Endothelial cell (in vitro differentiated cells): ENCODE results near the gene KTN1. TPM values are rescaled to one million over a fixed set of nuclear protein-coding genes. Genes with fewer than 3 reads are reported as not detected.
A peak's percentile ranks its signal among the peaks of the same experiment; 100 is the strongest.

ENCODE experiments used
- DNase-seq: peaks from one replicate; pipeline ENCODE4 v3.0.0; 2021; ENCODE audit warnings: low spot score
- H3K27ac Mint-ChIP-seq: one replicate; pipeline ENCODE4 v1.8.0; 2021; ENCODE audit warnings: mixed read lengths, inconsistent platforms; ENCODE audit not compliant: unreplicated experiment
- H3K27me3 Mint-ChIP-seq: one replicate; pipeline ENCODE4 v1.8.0; 2021; ENCODE audit warnings: mild to moderate bottlenecking, moderate library complexity, mixed read lengths, inconsistent platforms; ENCODE audit not compliant: unreplicated experiment
- H3K36me3 Mint-ChIP-seq: one replicate; pipeline ENCODE4 v1.8.0; 2021; ENCODE audit warnings: mild to moderate bottlenecking, low read depth, mixed read lengths, inconsistent platforms; ENCODE audit not compliant: unreplicated experiment
- H3K4me1 Mint-ChIP-seq: one replicate; pipeline ENCODE4 v1.8.0; 2021; ENCODE audit warnings: mild to moderate bottlenecking, mixed read lengths, inconsistent platforms; ENCODE audit not compliant: unreplicated experiment
- H3K4me3 Mint-ChIP-seq: one replicate; pipeline ENCODE4 v1.8.0; 2021; ENCODE audit warnings: mild to moderate bottlenecking, mixed read lengths, inconsistent platforms; ENCODE audit not compliant: unreplicated experiment
- H3K9me3 Mint-ChIP-seq: one replicate; pipeline ENCODE4 v1.8.0; 2021; ENCODE audit warnings: mixed read lengths, inconsistent platforms; ENCODE audit not compliant: unreplicated experiment
- total RNA-seq: library from RNA; stranded (reverse); fragmentation: NEBNext Ultra II Directional; extraction: Animal tissue kit (Norgen Biotek cat#: 25700); gene quantifications from one replicate; pipeline ENCODE4 v1.2.1, GENCODE V29; 2021; ENCODE audit not compliant: unreplicated experiment
- TF ChIP-seq, protein P1 (sequence below): fragments of 200-600 bp; sonication (generic); IDR thresholded peaks from one replicate; pipeline ENCODE4 v1.5.0; 2021; ENCODE audit warnings: antibody characterized with exemption; ENCODE audit not compliant: unreplicated experiment

The KTN1 gene
- total RNA-seq, 1 donor from 2014 or later, result 220 TPM

DNA sequence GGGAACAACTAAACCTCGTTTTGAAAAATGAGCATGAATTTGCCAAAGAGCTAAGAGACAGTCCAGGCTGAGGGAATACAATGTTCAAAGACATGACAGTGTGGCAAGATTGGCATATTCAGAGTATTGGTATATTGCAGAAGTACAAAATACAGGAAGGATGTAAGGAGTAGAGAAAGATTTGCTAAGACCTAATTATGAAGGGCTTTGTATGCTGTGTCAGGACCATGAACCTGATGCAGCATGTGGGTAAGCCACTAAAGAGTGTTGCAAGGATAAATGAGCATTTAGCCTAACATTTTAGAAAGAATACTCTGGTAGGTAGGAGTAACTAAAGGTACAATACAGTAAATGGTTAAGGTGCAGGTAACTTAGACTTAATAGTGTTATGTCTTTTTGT is 65.1 kb downstream of the KTN1 start:
- H3K4me3 Mint-ChIP-seq, result no peak overlapping the region
- peaks cover 9% of the 10 kb centered on the region for H3K4me1 Mint-ChIP-seq
- no peak overlapping the region for H3K27ac Mint-ChIP-seq
- TF ChIP-seq, protein P1, sequence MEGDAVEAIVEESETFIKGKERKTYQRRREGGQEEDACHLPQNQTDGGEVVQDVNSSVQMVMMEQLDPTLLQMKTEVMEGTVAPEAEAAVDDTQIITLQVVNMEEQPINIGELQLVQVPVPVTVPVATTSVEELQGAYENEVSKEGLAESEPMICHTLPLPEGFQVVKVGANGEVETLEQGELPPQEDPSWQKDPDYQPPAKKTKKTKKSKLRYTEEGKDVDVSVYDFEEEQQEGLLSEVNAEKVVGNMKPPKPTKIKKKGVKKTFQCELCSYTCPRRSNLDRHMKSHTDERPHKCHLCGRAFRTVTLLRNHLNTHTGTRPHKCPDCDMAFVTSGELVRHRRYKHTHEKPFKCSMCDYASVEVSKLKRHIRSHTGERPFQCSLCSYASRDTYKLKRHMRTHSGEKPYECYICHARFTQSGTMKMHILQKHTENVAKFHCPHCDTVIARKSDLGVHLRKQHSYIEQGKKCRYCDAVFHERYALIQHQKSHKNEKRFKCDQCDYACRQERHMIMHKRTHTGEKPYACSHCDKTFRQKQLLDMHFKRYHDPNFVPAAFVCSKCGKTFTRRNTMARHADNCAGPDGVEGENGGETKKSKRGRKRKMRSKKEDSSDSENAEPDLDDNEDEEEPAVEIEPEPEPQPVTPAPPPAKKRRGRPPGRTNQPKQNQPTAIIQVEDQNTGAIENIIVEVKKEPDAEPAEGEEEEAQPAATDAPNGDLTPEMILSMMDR, result no peak
- DNase-seq, result no peak
- no peaks in the 10 kb centered on the region for H3K27me3 Mint-ChIP-seq
- H3K36me3 Mint-ChIP-seq, result peaks cover 25% of the 10 kb centered on the region
- no peaks in the 10 kb centered on the region for H3K9me3 Mint-ChIP-seq

- H3K4me3 Mint-ChIP-seq, result no peak overlapping the region
- TF ChIP-seq, protein P1, result no peak
- H3K9me3 Mint-ChIP-seq, result no peaks in the 10 kb centered on the region
- H3K27me3 Mint-ChIP-seq, result no peaks in the 10 kb centered on the region
- peak overlapping the region; percentile 3 for H3K27ac Mint-ChIP-seq
- no peak for DNase-seq
- H3K36me3 Mint-ChIP-seq, result peaks cover 29% of the 10 kb centered on the region
- H3K4me1 Mint-ChIP-seq, result peaks cover 12% of the 10 kb centered on the region
These were observed 66.1 kb downstream of the KTN1 start for GRCh38 chr14:55645845-55646832.

DNA sequence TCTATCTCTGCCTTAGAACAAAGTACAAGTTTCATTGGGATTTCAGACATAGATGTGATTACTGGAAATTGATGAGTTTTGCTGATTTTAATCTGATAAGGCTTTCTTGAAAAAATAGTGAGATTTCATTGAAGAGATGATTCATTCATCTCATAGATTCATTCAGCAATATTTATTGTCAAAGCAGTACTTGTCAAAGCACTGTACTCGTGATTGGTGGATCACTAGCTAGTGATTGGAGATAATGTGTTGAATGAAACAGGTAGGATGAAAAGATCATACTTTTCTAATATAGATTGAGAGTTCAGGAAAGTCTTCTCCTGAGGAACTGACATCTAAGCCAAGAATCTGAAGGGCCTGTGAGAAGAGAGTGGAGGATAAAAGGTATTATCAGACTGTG is 71.0 kb downstream of the KTN1 start:
- no peaks in the 10 kb centered on the region for H3K27me3 Mint-ChIP-seq
- H3K4me3 Mint-ChIP-seq, result no peak overlapping the region
- peaks cover 8% of the 10 kb centered on the region for H3K4me1 Mint-ChIP-seq
- H3K9me3 Mint-ChIP-seq, result no peaks in the 10 kb centered on the region
- DNase-seq, result no peak
- TF ChIP-seq, protein P1, result no peak
- H3K27ac Mint-ChIP-seq, result no peak overlapping the region
- H3K36me3 Mint-ChIP-seq, result peaks cover 15% of the 10 kb centered on the region

DNA sequence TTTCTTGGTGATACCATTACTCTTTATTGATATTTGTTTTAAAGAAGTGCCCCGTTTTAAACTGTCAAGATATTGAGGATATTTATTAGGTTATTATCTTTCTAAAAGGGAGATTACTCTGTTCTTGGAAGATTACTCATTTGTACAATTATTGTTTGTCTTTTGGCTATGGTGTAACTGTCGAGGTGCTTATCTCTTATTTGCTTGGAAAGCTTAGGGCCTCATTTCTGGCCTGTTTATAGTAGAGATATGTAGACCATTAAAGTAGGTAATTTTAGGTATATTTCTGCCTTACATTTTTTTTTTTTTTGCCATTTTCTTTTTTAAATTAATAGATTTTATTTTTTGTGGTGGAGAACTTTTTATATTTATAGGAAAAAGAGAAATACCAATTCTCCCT is 74.2 kb downstream of the KTN1 start:
- Mint-ChIP-seq H3K4me1 (peaks cover 5% of the 10 kb centered on the region), H3K4me3 (no peak overlapping the region), H3K27me3 (no peaks in the 10 kb centered on the region), H3K9me3 (no peaks in the 10 kb centered on the region), H3K27ac (no peak overlapping the region), H3K36me3 (peaks cover 15% of the 10 kb centered on the region)
- TF ChIP-seq, protein P1, result no peak
- DNase-seq, result no peak

DNA sequence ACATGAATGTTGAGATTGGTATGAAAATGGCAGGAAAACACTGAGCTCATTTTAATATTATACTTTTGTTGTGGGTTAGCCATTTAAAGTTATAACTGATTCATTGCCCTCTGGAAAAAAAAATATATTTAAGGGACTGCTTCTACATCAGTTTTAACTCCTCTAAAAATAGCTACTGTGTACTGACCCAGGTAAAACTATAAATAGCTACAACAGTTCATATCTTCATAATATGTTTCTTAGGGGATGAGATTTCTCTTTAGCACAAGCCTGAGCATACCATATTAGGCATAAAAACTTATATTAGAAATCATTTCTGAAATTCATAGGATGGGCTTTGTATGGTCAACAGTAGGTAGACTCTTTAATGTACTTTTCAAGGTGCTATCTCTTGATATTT is 81.0 kb downstream of the KTN1 start:
- no peaks in the 10 kb centered on the region for H3K4me1 Mint-ChIP-seq
- H3K4me3 Mint-ChIP-seq, result no peak overlapping the region
- TF ChIP-seq, protein P1, result no peak
- DNase-seq, result no peak
- no peak overlapping the region for H3K27ac Mint-ChIP-seq
- no peaks in the 10 kb centered on the region for H3K9me3 Mint-ChIP-seq
- H3K27me3 Mint-ChIP-seq, result peaks cover 3% of the 10 kb centered on the region
- H3K36me3 Mint-ChIP-seq, result peaks cover 10% of the 10 kb centered on the region
